ENCODE data around the gene FGF7.

FGF7 gene

GRCh38 chr15:49462232-49462844 is 39.3 kb downstream of the FGF7 start:
- H3K4me3 ChIP-seq (replicated peaks; ENCODE audit: insufficient read depth, low read length): no peak overlapping the region
- TF ChIP-seq GABPA (IDR thresholded peaks at IDR 0.05; ENCODE audit: low read depth): no peak
- no peak for TF ChIP-seq CTCF (IDR thresholded peaks at IDR 0.05; ENCODE audit: insufficient read depth, low read length)
- TF ChIP-seq SPI1 (IDR thresholded peaks at IDR 0.05; ENCODE audit: borderline replicate concordance, low read depth): no peak
- no peak for TF ChIP-seq POLR2AphosphoS5 (IDR thresholded peaks at IDR 0.05; ENCODE audit: low read depth)
- TF ChIP-seq, protein P1, sequence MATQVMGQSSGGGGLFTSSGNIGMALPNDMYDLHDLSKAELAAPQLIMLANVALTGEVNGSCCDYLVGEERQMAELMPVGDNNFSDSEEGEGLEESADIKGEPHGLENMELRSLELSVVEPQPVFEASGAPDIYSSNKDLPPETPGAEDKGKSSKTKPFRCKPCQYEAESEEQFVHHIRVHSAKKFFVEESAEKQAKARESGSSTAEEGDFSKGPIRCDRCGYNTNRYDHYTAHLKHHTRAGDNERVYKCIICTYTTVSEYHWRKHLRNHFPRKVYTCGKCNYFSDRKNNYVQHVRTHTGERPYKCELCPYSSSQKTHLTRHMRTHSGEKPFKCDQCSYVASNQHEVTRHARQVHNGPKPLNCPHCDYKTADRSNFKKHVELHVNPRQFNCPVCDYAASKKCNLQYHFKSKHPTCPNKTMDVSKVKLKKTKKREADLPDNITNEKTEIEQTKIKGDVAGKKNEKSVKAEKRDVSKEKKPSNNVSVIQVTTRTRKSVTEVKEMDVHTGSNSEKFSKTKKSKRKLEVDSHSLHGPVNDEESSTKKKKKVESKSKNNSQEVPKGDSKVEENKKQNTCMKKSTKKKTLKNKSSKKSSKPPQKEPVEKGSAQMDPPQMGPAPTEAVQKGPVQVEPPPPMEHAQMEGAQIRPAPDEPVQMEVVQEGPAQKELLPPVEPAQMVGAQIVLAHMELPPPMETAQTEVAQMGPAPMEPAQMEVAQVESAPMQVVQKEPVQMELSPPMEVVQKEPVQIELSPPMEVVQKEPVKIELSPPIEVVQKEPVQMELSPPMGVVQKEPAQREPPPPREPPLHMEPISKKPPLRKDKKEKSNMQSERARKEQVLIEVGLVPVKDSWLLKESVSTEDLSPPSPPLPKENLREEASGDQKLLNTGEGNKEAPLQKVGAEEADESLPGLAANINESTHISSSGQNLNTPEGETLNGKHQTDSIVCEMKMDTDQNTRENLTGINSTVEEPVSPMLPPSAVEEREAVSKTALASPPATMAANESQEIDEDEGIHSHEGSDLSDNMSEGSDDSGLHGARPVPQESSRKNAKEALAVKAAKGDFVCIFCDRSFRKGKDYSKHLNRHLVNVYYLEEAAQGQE (IDR thresholded peaks at IDR 0.05; ENCODE audit: insufficient replicate concordance, low read depth): no peak
- H3K27me3 ChIP-seq (ENCODE audit: insufficient read depth, poor library complexity, severe bottlenecking): no peaks in the 10 kb centered on the region
- H3K27ac ChIP-seq (replicated peaks): no peak overlapping the region
- no peak for DNase-seq (ENCODE audit: low read depth in 1 of 2, low spot score in 1 of 2)

DNA sequence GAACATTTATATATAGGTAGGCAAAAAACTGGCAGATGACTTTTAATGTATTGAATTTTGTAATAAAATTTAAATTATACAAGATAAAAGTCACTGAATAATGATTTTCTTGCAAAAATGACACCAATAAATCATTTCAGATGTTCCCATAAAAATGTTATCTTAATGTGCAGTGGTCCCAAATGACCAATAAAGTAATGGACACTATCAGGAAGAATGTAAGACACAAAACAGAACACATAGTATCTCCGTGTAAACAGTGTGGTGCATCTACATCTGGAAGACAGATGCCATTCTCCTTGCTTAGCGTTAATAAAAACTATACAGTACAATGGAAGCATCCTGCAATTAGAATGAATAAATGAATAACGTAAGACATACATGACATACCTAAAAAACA is 41.5 kb downstream of the FGF7 start:
- TF ChIP-seq, protein P1 (IDR thresholded peaks at IDR 0.05; ENCODE audit: insufficient replicate concordance, low read depth): no peak
- no peak for TF ChIP-seq POLR2AphosphoS5 (IDR thresholded peaks at IDR 0.05; ENCODE audit: low read depth)
- no peak for TF ChIP-seq GABPA (IDR thresholded peaks at IDR 0.05; ENCODE audit: low read depth)
- TF ChIP-seq CTCF (IDR thresholded peaks at IDR 0.05; ENCODE audit: insufficient read depth, low read length): no peak
- TF ChIP-seq SPI1 (IDR thresholded peaks at IDR 0.05; ENCODE audit: borderline replicate concordance, low read depth): no peak
- Histone ChIP-seq H3K4me3 (replicated peaks; ENCODE audit: insufficient read depth, low read length) (no peak overlapping the region), H3K27ac (replicated peaks) (no peak overlapping the region), H3K27me3 (ENCODE audit: insufficient read depth, poor library complexity, severe bottlenecking) (no peaks in the 10 kb centered on the region)
- DNase-seq (ENCODE audit: low read depth in 1 of 2, low spot score in 1 of 2): no peak

DNA sequence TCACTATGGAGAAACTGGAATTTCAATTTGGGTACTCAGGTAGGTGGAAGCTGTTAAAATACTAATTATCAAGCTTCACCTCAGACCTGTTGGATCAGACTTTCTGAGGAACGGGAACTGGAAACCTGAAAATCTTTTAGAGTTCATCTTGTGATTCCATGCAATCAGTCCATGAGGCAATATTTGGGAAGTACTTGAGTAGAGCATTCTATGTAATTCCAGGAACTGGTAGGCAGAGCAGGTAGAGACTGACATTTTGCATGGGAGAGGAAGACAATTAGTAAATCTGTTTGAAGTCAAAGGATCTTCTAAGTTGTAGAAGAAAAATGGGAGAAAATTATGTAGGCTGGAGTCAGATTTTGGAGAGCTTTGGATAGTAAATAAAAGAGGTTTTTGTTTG is 43.1 kb downstream of the FGF7 start:
- H3K4me3 ChIP-seq (replicated peaks; ENCODE audit: insufficient read depth, low read length): no peak overlapping the region
- TF ChIP-seq, protein P1 (IDR thresholded peaks at IDR 0.05; ENCODE audit: insufficient replicate concordance, low read depth): no peak
- no peak for TF ChIP-seq GABPA (IDR thresholded peaks at IDR 0.05; ENCODE audit: low read depth)
- TF ChIP-seq POLR2AphosphoS5 (IDR thresholded peaks at IDR 0.05; ENCODE audit: low read depth): no peak
- TF ChIP-seq CTCF (IDR thresholded peaks at IDR 0.05; ENCODE audit: insufficient read depth, low read length): no peak
- TF ChIP-seq SPI1 (IDR thresholded peaks at IDR 0.05; ENCODE audit: borderline replicate concordance, low read depth): no peak
- no peaks in the 10 kb centered on the region for H3K27me3 ChIP-seq (ENCODE audit: insufficient read depth, poor library complexity, severe bottlenecking)
- no peak for DNase-seq (ENCODE audit: low read depth in 1 of 2, low spot score in 1 of 2)
- no peak overlapping the region for H3K27ac ChIP-seq (replicated peaks)
